BLaER1 (cell line): Measurements from ENCODE around the gene TEKT3.

Experiments
- H3K27ac ChIP-seq: shearing (Covaris generic); formaldehyde crosslinking; 2 replicates; pipeline ENCODE4 v1.8.1; 2022
- H3K27me3 ChIP-seq: shearing (Covaris generic); formaldehyde crosslinking; 2 replicates; pipeline ENCODE4 v1.8.1; 2022
- H3K36me3 ChIP-seq: shearing (Covaris generic); formaldehyde crosslinking; 2 replicates; pipeline ENCODE4 v1.8.1; 2022
- H3K4me1 ChIP-seq: shearing (Covaris generic); formaldehyde crosslinking; 2 replicates; pipeline ENCODE4 v1.8.1; 2022
- H3K4me2 ChIP-seq: shearing (Covaris generic); formaldehyde crosslinking; 2 replicates; pipeline ENCODE4 v1.8.1; 2022
- H3K4me3 ChIP-seq: shearing (Covaris generic); formaldehyde crosslinking; 2 replicates; pipeline ENCODE4 v1.8.1; 2022
- H3K9ac ChIP-seq: shearing (Covaris generic); formaldehyde crosslinking; 2 replicates; pipeline ENCODE4 v1.8.1; 2022
- H3K9me3 ChIP-seq: shearing (Covaris generic); formaldehyde crosslinking; 2 replicates; pipeline ENCODE4 v1.8.1; 2022
- H4K20me1 ChIP-seq: shearing (Covaris generic); formaldehyde crosslinking; 2 replicates; pipeline ENCODE4 v1.8.1; 2022
- Cebpa-rat ChIP-seq: shearing (Covaris generic); IDR thresholded peaks from 2 replicates; pipeline ENCODE4 v1.8.1; 2022

TEKT3 gene

GRCh38 chr17:15341385-15341849 lies at the start of gene TEKT3:
TSS of gene TEKT3 (minus strand) at chr17:15341597. CDS start at chr17:15331585, 10,012 bp downstream.
- H4K20me1 ChIP-seq, result no peaks in the 10 kb centered on the region
- no peak within 1 kb of the TSS for H3K4me3 ChIP-seq
- peaks cover 16% of the 10 kb centered on the region for H3K9me3 ChIP-seq
- H3K27me3 ChIP-seq, result peaks cover 30% of the 10 kb centered on the region
- TF ChIP-seq Cebpa-rat, result no peak
- no peak within 1 kb of the TSS for H3K9ac ChIP-seq
- no peaks in the 10 kb centered on the region for H3K4me1 ChIP-seq
- no peak within 1 kb of the TSS for H3K4me2 ChIP-seq
- no peak within 1 kb of the TSS for H3K27ac ChIP-seq
- no peaks in the 10 kb centered on the region for H3K36me3 ChIP-seq

GRCh38 chr17:15388356-15389041 lies 47.1 kb upstream of the TEKT3 start:
- Histone ChIP-seq H4K20me1 (no peaks in the 10 kb centered on the region), H3K36me3 (no peaks in the 10 kb centered on the region), H3K27me3 (no peaks in the 10 kb centered on the region), H3K27ac (no peak overlapping the region), H3K4me1 (no peaks in the 10 kb centered on the region), H3K9ac (no peak overlapping the region), H3K4me2 (no peak overlapping the region), H3K9me3 (no peaks in the 10 kb centered on the region; the same call in 1 of the 2 replicates), H3K4me3 (no peak overlapping the region)
- no peak for TF ChIP-seq Cebpa-rat

DNA sequence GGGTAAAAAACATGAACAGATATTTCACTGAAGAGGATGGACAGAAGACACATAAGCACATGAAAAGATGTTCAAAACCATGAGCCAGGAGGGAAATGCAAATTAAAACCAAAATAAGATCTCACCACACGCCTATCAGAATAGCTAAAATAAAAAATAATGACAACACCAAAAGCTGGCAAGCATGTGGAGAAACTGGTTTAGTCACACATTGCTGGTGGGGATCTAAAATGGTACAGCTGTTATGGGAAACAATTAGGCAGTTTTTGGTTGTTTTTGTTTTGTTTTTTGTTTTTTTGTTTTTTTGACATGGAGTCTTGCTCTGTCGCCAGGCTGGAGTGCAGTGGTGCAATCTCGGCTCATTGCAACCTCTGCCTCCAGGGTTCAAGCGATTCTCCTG lies 44.7 kb upstream of the TEKT3 start:
- Histone ChIP-seq H3K27me3 (no peaks in the 10 kb centered on the region), H3K4me2 (no peak overlapping the region), H3K27ac (no peak overlapping the region), H3K4me3 (no peak overlapping the region), H4K20me1 (no peaks in the 10 kb centered on the region), H3K4me1 (no peaks in the 10 kb centered on the region), H3K9me3 (no peaks in the 10 kb centered on the region), H3K36me3 (no peaks in the 10 kb centered on the region), H3K9ac (no peak overlapping the region)
- no peak for TF ChIP-seq Cebpa-rat

- Histone ChIP-seq H3K27ac (no peak overlapping the region), H3K4me2 (no peak overlapping the region), H4K20me1 (no peaks in the 10 kb centered on the region), H3K4me3 (no peak overlapping the region), H3K9me3 (no peaks in the 10 kb centered on the region), H3K9ac (no peak overlapping the region), H3K27me3 (no peaks in the 10 kb centered on the region), H3K36me3 (no peaks in the 10 kb centered on the region), H3K4me1 (no peaks in the 10 kb centered on the region)
- TF ChIP-seq Cebpa-rat, result no peak
These were observed 43.9 kb upstream of the TEKT3 start for GRCh38 chr17:15385305-15385704.

DNA sequence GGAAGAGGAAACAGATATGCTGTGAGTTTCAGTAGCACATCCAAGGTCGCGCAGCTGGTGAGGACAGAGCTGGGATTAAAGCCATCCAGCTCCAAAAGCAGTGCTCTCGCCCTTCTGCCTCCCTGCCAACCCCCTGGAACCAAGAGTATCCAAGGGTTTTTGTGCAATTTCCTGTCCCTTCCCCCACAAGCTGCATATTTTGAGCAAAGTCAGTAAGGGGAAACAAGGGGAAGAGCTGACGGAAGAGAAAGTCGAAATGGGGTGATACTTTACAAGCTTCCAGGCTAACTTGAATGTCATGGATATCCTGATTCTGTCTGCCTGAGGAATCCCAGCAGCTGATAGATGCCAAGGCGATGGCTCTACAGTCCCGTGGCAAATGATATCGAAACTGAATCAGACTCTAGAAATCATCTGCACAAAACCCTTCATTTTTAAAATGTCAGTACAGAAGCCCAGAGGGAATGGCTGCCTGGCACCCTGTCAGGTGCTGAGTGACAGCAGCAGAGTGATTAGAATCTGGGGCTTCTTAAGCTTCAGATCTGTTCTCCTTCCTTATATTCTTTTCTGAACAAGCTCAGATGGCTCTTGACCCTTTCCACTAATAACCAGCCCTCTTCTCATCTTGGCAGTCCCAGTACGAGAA lies 42.9 kb upstream of the TEKT3 start:
- Histone ChIP-seq H3K27me3 (no peaks in the 10 kb centered on the region), H4K20me1 (no peaks in the 10 kb centered on the region), H3K4me1 (no peaks in the 10 kb centered on the region), H3K9me3 (no peaks in the 10 kb centered on the region), H3K36me3 (no peaks in the 10 kb centered on the region), H3K9ac (no peak overlapping the region), H3K27ac (no peak overlapping the region), H3K4me3 (no peak overlapping the region), H3K4me2 (no peak overlapping the region)
- TF ChIP-seq Cebpa-rat, result no peak

DNA sequence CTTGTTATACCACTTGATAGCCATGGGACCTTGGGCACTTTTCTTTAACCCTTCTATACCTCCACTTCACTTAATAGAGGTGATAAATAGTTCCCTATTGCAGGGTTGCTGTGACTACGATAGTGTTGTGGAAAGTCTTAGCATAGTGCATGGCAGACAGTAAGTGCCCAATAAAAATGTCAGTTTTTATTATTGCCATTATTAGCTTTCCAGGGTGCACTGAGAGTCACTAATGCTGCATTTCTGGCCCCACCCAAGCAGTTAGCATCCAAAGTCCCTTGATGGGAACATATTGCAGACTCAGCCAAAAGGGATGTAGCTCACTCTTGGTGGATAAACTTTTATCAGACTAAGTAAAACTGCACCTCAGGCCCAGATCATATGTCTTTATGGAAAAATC lies 41.5 kb upstream of the TEKT3 start:
- Histone ChIP-seq H3K9ac (no peak overlapping the region), H3K9me3 (no peaks in the 10 kb centered on the region), H3K4me1 (no peaks in the 10 kb centered on the region), H3K27me3 (no peaks in the 10 kb centered on the region), H3K4me2 (no peak overlapping the region), H3K4me3 (no peak overlapping the region), H4K20me1 (no peaks in the 10 kb centered on the region), H3K36me3 (no peaks in the 10 kb centered on the region), H3K27ac (no peak overlapping the region)
- TF ChIP-seq Cebpa-rat, result no peak

DNA sequence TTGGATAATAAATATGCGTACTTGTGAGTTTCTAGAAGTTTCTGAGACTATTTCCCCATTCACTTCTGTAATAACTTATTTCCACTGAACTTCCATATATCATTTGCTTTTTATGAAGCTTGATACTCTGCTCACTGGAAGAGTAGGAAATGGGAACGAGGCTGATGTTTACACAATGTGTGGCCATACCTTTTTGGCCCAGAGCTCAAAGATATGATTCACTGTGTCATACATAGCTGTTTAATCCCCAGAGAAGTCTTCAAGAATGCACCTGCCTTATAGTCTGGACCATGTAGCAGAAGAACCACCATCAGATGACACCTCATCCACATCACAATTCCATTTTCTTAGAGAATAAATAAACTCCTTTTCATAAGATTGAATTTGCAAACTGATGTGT lies 40.3 kb upstream of the TEKT3 start:
- no peak for TF ChIP-seq Cebpa-rat
- Histone ChIP-seq H3K9ac (no peak overlapping the region), H4K20me1 (no peaks in the 10 kb centered on the region), H3K9me3 (no peaks in the 10 kb centered on the region), H3K36me3 (no peaks in the 10 kb centered on the region), H3K27me3 (no peaks in the 10 kb centered on the region), H3K4me3 (no peak overlapping the region), H3K4me2 (no peak overlapping the region), H3K27ac (no peak overlapping the region), H3K4me1 (no peaks in the 10 kb centered on the region)

DNA sequence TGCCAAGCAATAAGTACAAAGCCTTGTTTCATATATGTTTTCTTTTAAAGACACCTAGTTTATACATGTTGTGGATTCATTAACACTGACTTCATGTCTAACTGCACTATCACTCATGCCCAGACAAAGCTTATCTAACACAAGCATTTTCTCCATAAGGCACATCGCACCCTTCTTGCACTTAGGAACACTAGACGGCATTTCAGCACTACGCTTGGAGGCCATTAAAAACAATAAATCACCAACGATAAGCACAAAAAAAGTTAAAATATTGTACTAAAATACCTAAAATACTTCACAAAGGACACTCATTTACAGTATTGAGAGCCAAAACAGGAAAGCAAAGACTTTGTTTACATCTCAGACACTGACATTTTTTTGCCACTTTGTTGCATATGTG lies 39.0 kb upstream of the TEKT3 start:
- no peak overlapping the region for H3K9ac ChIP-seq
- H3K36me3 ChIP-seq, result no peaks in the 10 kb centered on the region
- H3K27ac ChIP-seq, result no peak overlapping the region
- no peak overlapping the region for H3K4me2 ChIP-seq
- no peaks in the 10 kb centered on the region for H3K4me1 ChIP-seq
- no peak for TF ChIP-seq Cebpa-rat
- no peak overlapping the region for H3K4me3 ChIP-seq
- H3K27me3 ChIP-seq, result no peaks in the 10 kb centered on the region
- H3K9me3 ChIP-seq, result no peaks in the 10 kb centered on the region
- no peaks in the 10 kb centered on the region for H4K20me1 ChIP-seq

DNA sequence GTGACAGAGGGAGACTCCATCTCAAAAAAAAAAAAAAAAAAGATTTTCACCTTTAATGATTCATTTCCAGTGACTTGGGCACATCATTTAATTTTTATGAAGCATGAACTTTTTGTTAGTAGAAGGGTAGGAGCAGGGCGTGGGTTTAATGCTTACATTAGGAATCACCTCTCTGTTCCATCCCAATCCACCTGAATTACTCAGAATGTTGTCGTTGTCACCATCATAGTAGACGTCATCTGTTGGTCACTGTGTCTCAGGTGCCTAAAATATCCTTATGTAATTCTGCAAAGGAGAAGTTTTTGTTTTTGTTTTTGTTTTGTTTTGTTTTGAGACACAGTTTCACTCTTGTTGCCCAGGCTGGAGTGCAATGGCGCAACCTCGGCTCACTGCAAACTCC lies 38.3 kb upstream of the TEKT3 start:
- H3K9ac ChIP-seq, result no peak overlapping the region
- no peak for TF ChIP-seq Cebpa-rat
- H3K4me1 ChIP-seq, result no peaks in the 10 kb centered on the region
- H3K27me3 ChIP-seq, result no peaks in the 10 kb centered on the region
- H3K4me2 ChIP-seq, result no peak overlapping the region
- H3K9me3 ChIP-seq, result no peaks in the 10 kb centered on the region
- no peak overlapping the region for H3K4me3 ChIP-seq
- no peaks in the 10 kb centered on the region for H4K20me1 ChIP-seq
- no peaks in the 10 kb centered on the region for H3K36me3 ChIP-seq
- H3K27ac ChIP-seq, result no peak overlapping the region

- Histone ChIP-seq H3K9ac (no peak overlapping the region), H3K36me3 (no peaks in the 10 kb centered on the region)
- TF ChIP-seq Cebpa-rat, result no peak
These were observed 36.8 kb upstream of the TEKT3 start for GRCh38 chr17:15378243-15378642.

More at GRCh38 chr17:15378243-15378642, 36.8 kb upstream of the TEKT3 start:
- Histone ChIP-seq H3K27me3 (no peaks in the 10 kb centered on the region), H3K4me2 (no peak overlapping the region), H3K9me3 (no peaks in the 10 kb centered on the region), H4K20me1 (no peaks in the 10 kb centered on the region), H3K27ac (no peak overlapping the region), H3K4me3 (no peak overlapping the region), H3K4me1 (no peaks in the 10 kb centered on the region)
